Left kidney (tissue), 1 donor: ENCODE results near the gene GGPS1. TPM values are rescaled to one million over a fixed set of nuclear protein-coding genes. Genes with fewer than 3 reads are reported as not detected.

Experiments
- polyA plus RNA-seq: library from polyadenylated mRNA; unstranded; fragments of 120-200 nt; gene quantifications from one replicate; pipeline ENCODE4 v1.2.1, GENCODE V29; 2013; ENCODE audit not compliant: insufficient read length

Gene GGPS1
- polyA plus RNA-seq, 1 donor: 64.1 TPM

Other genes starting within 250 kb of the GGPS1 start
- 236 TPM for gene TOMM20, start 199.7 kb upstream of the GGPS1 start, polyA plus RNA-seq
- gene RBM34, start 167.3 kb upstream of the GGPS1 start, polyA plus RNA-seq: 80.6 TPM
- gene ARID4B, start 391 bp upstream of the GGPS1 start, polyA plus RNA-seq: 65.6 TPM
- 69.3 TPM for gene TBCE, start 38.9 kb downstream of the GGPS1 start, polyA plus RNA-seq
- gene B3GALNT2, start 175.9 kb downstream of the GGPS1 start, polyA plus RNA-seq: 37.3 TPM